Psoas muscle (tissue), 8 donors: ENCODE results near the gene ELP2. TPM values are rescaled to one million over a fixed set of nuclear protein-coding genes. Genes with fewer than 3 reads are reported as not detected.

Experiments
- ATAC-seq, 4 donors: fragments of 200-7000 bp; cut with Tn5 transposase; one replicate each; pipeline ENCODE4 v1.9.1; 2020; ENCODE audit warnings: moderate library complexity in 3 of 4, mild to moderate bottlenecking in 2 of 4
- DNase-seq, 2 donors: peaks; one replicate each; pipeline ENCODE4 v3.0.0-alpha.2; 2020
- H3K27ac ChIP-seq: fragments of 200-600 bp; one replicate; pipeline ENCODE4 v1.8.0; 2022
- H3K27me3 ChIP-seq, 3 donors: fragments of 200-600 bp in 1 of 3; one replicate each; pipeline versions ENCODE4 v1.6.1 to v1.8.0; 2013 to 2022; ENCODE audit warnings: low read length in 2 of 3, mild to moderate bottlenecking in 2 of 3, moderate library complexity in 1 of 3; ENCODE audit not compliant: insufficient read depth in 3 of 3
- H3K36me3 ChIP-seq, 2 donors: fragments of 200-600 bp in 1 of 2; one replicate each; pipeline versions ENCODE4 v1.6.1 to v1.8.0; 2013 to 2022; ENCODE audit warnings: low read depth in 1 of 2, mild to moderate bottlenecking in 1 of 2, moderate library complexity in 1 of 2; ENCODE audit not compliant: insufficient read depth in 1 of 2
- H3K4me1 ChIP-seq: fragments of 200-600 bp; one replicate; pipeline ENCODE4 v1.8.0; 2022
- H3K4me3 ChIP-seq: fragments of 200-600 bp; one replicate; pipeline ENCODE4 v1.8.0; 2022; ENCODE audit warnings: mild to moderate bottlenecking
- H3K9me3 ChIP-seq: fragments of 200-600 bp; one replicate; pipeline ENCODE4 v1.8.0; 2022
- WGBS, 3 donors: extraction: QIAGEN DNeasy Blood & Tissue Kit; methylation state at CpG; one replicate each; pipeline versions ENCODE4 v1.1.6 to v1.1.7; 2013; 5-methylcytosine and 5-hydroxymethylcytosine counted together
- intact Hi-C, 2 donors: fragments of 100-400 bp; cut with DNase I; formaldehyde crosslinking; loops; one replicate each; pipeline versions ENCODE4 v1.11.0 to v1.14.2; 2022
- polyA plus RNA-seq, 3 donors: library from polyadenylated mRNA; stranded (reverse); fragments of 200-250 nt; gene quantifications; one replicate each; pipeline ENCODE4 v1.2.3, GENCODE V29; 2013
- total RNA-seq, 4 donors: library from RNA; stranded (reverse); fragmentation: NEBNext Ultra II Directional in 2 of 4; extraction: Animal tissue kit (Norgen Biotek cat#: 25700) in 2 of 4; gene quantifications; one replicate each; pipeline versions ENCODE4 v1.2.1 to v1.2.4, GENCODE V29; 2021 to 2023
- TF ChIP-seq, protein P1 (sequence below): fragments of 200-600 bp; IDR thresholded peaks from one replicate; pipeline ENCODE4 v1.8.0; 2022; ENCODE audit warnings: antibody characterized with exemption
- donor health status: healthy with polysubstance abuse.
- donor health status: DM: no; HTN: no; CAD: no; lungs with moderate emphysema.
- donor health status: Bipolar disorder and iron deficiency.
- donor health status: healthy.
- donor health status: DM: yes; HTN: yes; CAD: no.
- donor health status: DM: no; HTN: no; CAD: no.
- donor health status: DM: no; HTN: no; CAD: no.
- donor health status: DM: yes; HTN: yes; CAD: no.

ELP2 gene
- total and polyA plus RNA-seq, 7 donors, result 25.0 to 65.5 (median 54.7) TPM

DNA sequence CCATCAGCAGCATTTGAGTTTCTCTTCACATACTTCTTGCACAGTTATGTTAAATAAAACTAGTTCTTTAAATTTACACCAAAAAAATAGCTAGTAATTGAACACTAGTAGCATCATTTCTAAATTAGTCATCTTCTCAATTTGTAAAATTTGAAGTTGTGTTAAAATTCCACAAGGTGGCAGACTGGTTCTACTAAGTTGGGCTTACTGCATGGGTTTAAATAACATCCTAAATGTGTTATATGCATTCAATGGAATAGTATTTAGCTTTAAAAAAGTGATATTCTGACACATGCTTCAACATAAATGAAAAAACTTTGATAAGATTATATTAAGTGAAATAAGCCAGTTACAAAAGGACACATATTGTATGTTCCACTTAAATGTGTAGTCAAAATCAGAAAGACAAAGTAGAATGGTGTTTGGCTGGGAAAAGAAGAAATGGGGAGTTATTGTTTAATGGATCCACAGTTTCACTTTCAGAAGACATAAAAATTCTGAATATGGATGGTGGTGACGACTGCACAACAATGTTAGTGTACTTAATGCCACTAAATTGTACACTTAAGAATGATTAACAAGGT lies 33.7 kb upstream of the ELP2 start:
- Histone ChIP-seq H3K36me3 (no peaks in the 10 kb centered on the region), H3K4me1 (no peaks in the 10 kb centered on the region), H3K27ac (no peak overlapping the region), H3K27me3 (no peaks in the 10 kb centered on the region), H3K4me3 (no peak overlapping the region), H3K9me3 (no peaks in the 10 kb centered on the region)
- no peak for DNase-seq
- TF ChIP-seq, protein P1, sequence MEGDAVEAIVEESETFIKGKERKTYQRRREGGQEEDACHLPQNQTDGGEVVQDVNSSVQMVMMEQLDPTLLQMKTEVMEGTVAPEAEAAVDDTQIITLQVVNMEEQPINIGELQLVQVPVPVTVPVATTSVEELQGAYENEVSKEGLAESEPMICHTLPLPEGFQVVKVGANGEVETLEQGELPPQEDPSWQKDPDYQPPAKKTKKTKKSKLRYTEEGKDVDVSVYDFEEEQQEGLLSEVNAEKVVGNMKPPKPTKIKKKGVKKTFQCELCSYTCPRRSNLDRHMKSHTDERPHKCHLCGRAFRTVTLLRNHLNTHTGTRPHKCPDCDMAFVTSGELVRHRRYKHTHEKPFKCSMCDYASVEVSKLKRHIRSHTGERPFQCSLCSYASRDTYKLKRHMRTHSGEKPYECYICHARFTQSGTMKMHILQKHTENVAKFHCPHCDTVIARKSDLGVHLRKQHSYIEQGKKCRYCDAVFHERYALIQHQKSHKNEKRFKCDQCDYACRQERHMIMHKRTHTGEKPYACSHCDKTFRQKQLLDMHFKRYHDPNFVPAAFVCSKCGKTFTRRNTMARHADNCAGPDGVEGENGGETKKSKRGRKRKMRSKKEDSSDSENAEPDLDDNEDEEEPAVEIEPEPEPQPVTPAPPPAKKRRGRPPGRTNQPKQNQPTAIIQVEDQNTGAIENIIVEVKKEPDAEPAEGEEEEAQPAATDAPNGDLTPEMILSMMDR, result peak; percentile 66
- peak in 1 of 4 donors; percentile 68 for ATAC-seq
- 20 to 30% (median 24%) methylated on average over 1 of the region's 1 CpG for WGBS, 3 donors
- intact Hi-C loops, result loop anchor here (2.0 to 10.0 kb wide), 3 partner anchors 186 to 479 kb away; no protein-coding TSS in a partner anchor

- Histone ChIP-seq H3K4me1 (no peaks in the 10 kb centered on the region), H3K36me3 (no peaks in the 10 kb centered on the region), H3K4me3 (no peak overlapping the region), H3K27me3 (peaks cover 0 to 4% (median 0%) of the 10 kb centered on the region in 3 donors), H3K27ac (no peak overlapping the region), H3K9me3 (no peaks in the 10 kb centered on the region)
- intact Hi-C loops, result loop anchor here (2.0 to 10.0 kb wide), 3 partner anchors 185 to 478 kb away; no protein-coding TSS in a partner anchor
- TF ChIP-seq, protein P1, result no peak
- no peak for ATAC-seq
- DNase-seq, result no peak
Observed at GRCh38 chr18:36096955-36097354, 32.7 kb upstream of the ELP2 start.

- DNase-seq, result no peak
- peaks cover 0 to 4% (median 0%) of the 10 kb centered on the region in 3 donors for H3K27me3 ChIP-seq
- intact Hi-C loops, result loop anchor here (5.0 to 10.0 kb wide), 2 partner anchors 183 to 475 kb away; no protein-coding TSS in a partner anchor
- H3K4me3 ChIP-seq, result no peak overlapping the region
- H3K36me3 ChIP-seq, result no peaks in the 10 kb centered on the region
- peaks cover 6% of the 10 kb centered on the region for H3K9me3 ChIP-seq
- H3K4me1 ChIP-seq, result no peaks in the 10 kb centered on the region
- TF ChIP-seq, protein P1, result no peak
- ATAC-seq, result no peak
- no peak overlapping the region for H3K27ac ChIP-seq
Observed at GRCh38 chr18:36099311-36099710, 30.4 kb upstream of the ELP2 start.

DNA sequence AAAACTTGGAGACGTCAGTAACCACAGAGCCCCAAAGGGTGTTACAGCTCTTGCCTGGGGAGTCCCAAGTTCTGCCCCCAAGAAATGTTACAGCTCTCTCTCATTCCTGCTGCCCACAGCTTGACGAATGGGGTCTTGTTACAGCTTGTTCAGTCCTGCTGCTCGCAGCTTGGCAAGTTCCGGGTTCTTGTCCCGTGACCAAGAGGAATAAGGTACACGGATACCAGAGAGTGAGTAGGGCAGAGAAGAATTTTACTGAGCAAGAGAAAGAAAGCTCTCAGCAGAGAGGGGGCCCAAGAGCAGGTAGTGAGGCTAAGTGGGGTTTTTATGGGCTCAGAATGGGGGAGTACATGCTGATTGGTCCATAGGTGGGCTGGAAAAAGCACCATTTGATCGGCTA lies 27.8 kb upstream of the ELP2 start:
- intact Hi-C loops, result no loop called here
- peaks cover 6% of the 10 kb centered on the region for H3K9me3 ChIP-seq
- TF ChIP-seq, protein P1, result no peak
- WGBS, 3 donors, result 91 to 94% (median 92%) methylated on average over 7 of the region's 7 CpGs
- no peak overlapping the region for H3K27ac ChIP-seq
- no peaks in the 10 kb centered on the region for H3K4me1 ChIP-seq
- no peak for DNase-seq
- peaks cover 0 to 4% (median 0%) of the 10 kb centered on the region in 3 donors for H3K27me3 ChIP-seq
- ATAC-seq, result no peak
- no peak overlapping the region for H3K4me3 ChIP-seq
- no peaks in the 10 kb centered on the region for H3K36me3 ChIP-seq

DNA sequence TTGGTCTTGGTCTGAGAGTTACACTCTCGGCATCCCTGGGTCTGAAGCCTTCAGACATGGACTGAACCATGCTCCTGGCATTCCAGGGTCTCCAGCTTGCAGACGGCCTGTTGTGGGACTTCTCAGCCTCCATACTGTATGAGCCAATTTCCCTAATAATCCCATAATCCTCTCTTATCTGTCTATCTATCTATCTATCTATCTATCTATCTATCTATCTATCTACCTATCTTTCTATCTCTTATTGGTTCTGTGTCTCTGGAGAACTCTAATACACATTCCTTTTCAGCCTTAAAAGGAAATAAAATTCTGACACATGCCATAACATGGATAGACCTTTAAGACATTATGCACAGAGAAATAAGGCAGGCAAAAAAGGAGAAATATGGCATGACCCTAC lies 24.9 kb upstream of the ELP2 start:
- WGBS, 3 donors, result 88 to 89% (median 89%) methylated on average over 2 of the region's 2 CpGs
- intact Hi-C loops, result no loop called here
- TF ChIP-seq, protein P1, result no peak
- H3K4me1 ChIP-seq, result no peaks in the 10 kb centered on the region
- H3K27me3 ChIP-seq, result peaks cover 0 to 4% (median 0%) of the 10 kb centered on the region in 3 donors
- DNase-seq, result no peak
- H3K27ac ChIP-seq, result no peak overlapping the region
- ATAC-seq, result no peak
- no peak overlapping the region for H3K4me3 ChIP-seq
- peaks cover 0 to 19% of the 10 kb centered on the region in 2 donors for H3K36me3 ChIP-seq
- peaks cover 6% of the 10 kb centered on the region for H3K9me3 ChIP-seq
